Motor neuron (in vitro differentiated cells): ENCODE data around the gene PPRC1. TPM values are rescaled to one million over a fixed set of nuclear protein-coding genes. Genes with fewer than 3 reads are reported as not detected.
A peak's percentile ranks its signal among the peaks of the same experiment; 100 is the strongest.

Source experiments
- ATAC-seq, 8 experiments: fragments of 200-7000 bp; cut with Tn5 transposase; replicated peaks in 6 of 8; 2 replicates each; pipeline ENCODE4 v1.8.0; 2021; ENCODE audit warnings: mild to moderate bottlenecking in 8 of 8, moderate library complexity in 8 of 8
- H3K27ac ChIP-seq, 2 donors: fragments of 250-450 bp; sonication (Bioruptor Pico); 2 replicates each; pipeline ENCODE4 v1.9.0; 2021; ENCODE audit warnings: antibody characterized with exemption in 2 of 2, mild to moderate bottlenecking in 2 of 2, moderate library complexity in 1 of 2
- H3K4me1 ChIP-seq, 2 donors: fragments of 250-450 bp; sonication (Bioruptor Pico); replicated peaks in 1 of 2; 2 replicates each; pipeline ENCODE4 v1.6.1; 2021; ENCODE audit warnings: antibody characterized with exemption in 2 of 2, mild to moderate bottlenecking in 2 of 2, moderate library complexity in 1 of 2
- H3K4me3 ChIP-seq, 5 donors: fragments of 250-450 bp; sonication (Bioruptor Pico); 2 replicates each; pipeline ENCODE4 v1.9.0; 2021; ENCODE audit warnings: antibody characterized with exemption in 5 of 5, mild to moderate bottlenecking in 5 of 5, moderate library complexity in 4 of 5
- WGBS, 10 experiments: fragments of 450-650 bp; shearing (Covaris generic); methylation state at CpG; one replicate each; pipeline ENCODE4 v1.0.0; 2022; 5-methylcytosine and 5-hydroxymethylcytosine counted together
- in situ Hi-C, 9 experiments: fragments of 400-800 bp; cut with MboI; loops; one replicate each; pipeline ENCODE4 v1.15.0; 2021; ENCODE audit warnings: low sequenced_read_pairs in 9 of 9, low pct_unique_long_range_greater_than_20kb in 2 of 9; ENCODE audit not compliant: unreplicated experiment in 9 of 9
- total RNA-seq, 8 experiments: library from RNA; unstranded; fragments of 300-600 nt; gene quantifications; 2 replicates each; pipeline versions ENCODE4 v1.2.3 to v1.2.4, GENCODE V29; 2022

The PPRC1 gene
- total RNA-seq, 8 experiments from 2014 or later = 7.8 to 46.4 (median 15.3) TPM

- in situ Hi-C loops = no loop called here
- Histone ChIP-seq H3K27ac (no peak overlapping the region), H3K4me3 (no peak overlapping the region), H3K4me1 (no peaks in the 10 kb centered on the region)
- peak in 1 of 8 experiments; percentile 2 for ATAC-seq
- 60 to 93% (median 92%) methylated on average over 1 to 4 of the region's 4 CpGs; no CpG with 5 or more reads in 5 of the 10 experiments for WGBS, 10 experiments
Measured at GRCh38 chr10:102141583-102142107, 8.8 kb downstream of the PPRC1 start.

DNA sequence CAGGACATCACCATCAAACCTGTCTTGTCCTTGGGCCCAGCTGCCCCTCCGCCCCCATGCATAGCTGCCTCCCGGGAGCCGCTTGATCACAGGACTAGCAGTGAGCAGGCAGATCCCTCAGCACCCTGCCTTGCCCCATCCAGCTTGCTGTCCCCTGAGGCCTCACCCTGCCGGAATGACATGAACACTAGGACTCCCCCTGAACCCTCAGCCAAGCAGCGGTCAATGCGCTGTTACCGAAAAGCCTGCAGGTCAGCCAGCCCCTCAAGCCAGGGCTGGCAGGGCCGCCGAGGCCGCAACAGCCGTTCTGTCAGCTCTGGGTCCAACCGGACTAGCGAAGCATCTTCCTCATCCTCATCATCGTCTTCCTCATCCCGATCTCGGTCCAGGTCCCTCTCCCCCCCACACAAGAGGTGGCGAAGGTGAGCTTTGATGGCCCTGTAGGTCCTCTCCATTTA is 14.2 kb downstream of the PPRC1 start:
- H3K27ac ChIP-seq = no peak overlapping the region
- no peak for ATAC-seq
- no peaks in the 10 kb centered on the region for H3K4me1 ChIP-seq
- in situ Hi-C loops = no loop called here
- WGBS, 10 experiments = 93 to 100% (median 100%) methylated on average over 1 to 7 of the region's 17 CpGs; no CpG with 5 or more reads in 5 of the 10 experiments
- no peak overlapping the region for H3K4me3 ChIP-seq

DNA sequence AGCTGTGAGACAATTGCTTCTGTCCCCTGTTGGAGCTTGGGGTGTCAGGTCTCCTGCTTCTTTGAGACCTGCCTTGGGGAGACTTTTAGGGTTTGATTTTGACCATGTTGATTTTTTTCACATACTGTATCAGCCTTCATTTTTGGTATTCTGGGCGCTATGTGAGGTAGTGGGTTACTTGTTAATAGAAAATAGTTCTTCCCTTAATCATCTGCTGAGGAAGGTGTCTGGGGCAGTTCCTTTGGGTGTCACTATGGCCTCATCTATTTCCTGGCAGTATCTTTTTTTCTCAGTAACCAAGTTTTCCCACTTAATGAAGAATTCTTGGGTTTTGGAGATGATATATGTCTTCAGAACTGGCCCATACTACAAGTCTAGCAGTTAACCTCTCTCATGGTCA is 14.7 kb downstream of the PPRC1 start:
- no peak overlapping the region for H3K27ac ChIP-seq
- in situ Hi-C loops = no loop called here
- no peak for ATAC-seq
- no peak overlapping the region for H3K4me3 ChIP-seq
- 75 to 100% (median 100%) methylated on average over 1 of the region's 1 CpG; no CpG with 5 or more reads in 4 of the 10 experiments for WGBS, 10 experiments
- no peaks in the 10 kb centered on the region for H3K4me1 ChIP-seq

- in situ Hi-C loops = no loop called here
- H3K4me1 ChIP-seq = peaks cover 1 to 3% of the 10 kb centered on the region in 2 donors
- H3K4me3 ChIP-seq = no peak overlapping the region
- WGBS, 10 experiments = 86 to 100% (median 96%) methylated on average over 2 to 9 of the region's 13 CpGs; no CpG with 5 or more reads in 1 of the 10 experiments
- ATAC-seq = no peak
- H3K27ac ChIP-seq = no peak overlapping the region
Measured at GRCh38 chr10:102148275-102148674, 15.4 kb downstream of the PPRC1 start.

DNA sequence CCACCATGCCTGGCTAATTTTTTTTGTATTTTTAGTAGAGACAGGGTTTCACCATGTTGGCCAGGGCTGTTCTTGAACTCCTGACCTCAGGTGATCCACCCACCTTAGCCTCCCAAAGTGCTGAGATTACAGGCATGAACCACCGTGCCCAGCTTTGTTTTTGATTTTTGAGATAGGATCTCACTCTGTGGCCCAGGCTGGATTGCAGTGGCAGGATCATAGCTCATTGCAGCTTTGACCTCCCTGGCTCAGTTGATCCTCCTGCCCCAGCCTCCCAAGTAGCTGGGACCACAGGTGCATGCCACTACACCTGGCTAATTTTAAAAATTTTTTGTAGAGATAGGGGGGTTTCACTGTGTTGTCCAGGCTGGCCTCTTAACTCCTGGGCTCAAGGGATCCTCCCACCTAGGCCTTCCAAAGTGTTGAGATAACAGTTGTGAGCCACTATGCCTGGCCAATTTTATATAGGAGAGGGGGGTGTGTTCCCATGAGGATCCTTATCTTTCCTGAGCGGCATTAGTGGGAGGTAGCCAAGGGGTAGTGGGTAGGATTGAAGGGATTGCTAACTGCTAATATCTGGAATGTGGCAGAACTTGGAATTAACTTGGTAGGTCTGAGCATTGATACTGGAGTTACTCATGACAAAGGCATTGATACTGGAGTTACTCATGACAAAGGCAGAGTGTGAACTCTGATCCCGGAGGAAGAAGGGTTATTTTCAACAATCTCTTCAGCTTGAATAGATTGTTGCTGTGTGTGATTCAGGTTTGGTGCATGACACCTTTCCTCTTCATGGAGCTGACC is 18.3 kb downstream of the PPRC1 start:
- H3K27ac ChIP-seq = peak overlapping the region; percentile 8 to 72
- in situ Hi-C loops = no loop called here
- peaks cover 7 to 9% of the 10 kb centered on the region in 2 donors for H3K4me1 ChIP-seq
- peak overlapping the region in 4 of 5 donors; percentile 63 to 85 (median 75) for H3K4me3 ChIP-seq
- ATAC-seq = no peak
- 0 to 100% (median 49%) methylated on average over 1 to 2 of the region's 3 CpGs; no CpG with 5 or more reads in 3 of the 10 experiments for WGBS, 10 experiments

DNA sequence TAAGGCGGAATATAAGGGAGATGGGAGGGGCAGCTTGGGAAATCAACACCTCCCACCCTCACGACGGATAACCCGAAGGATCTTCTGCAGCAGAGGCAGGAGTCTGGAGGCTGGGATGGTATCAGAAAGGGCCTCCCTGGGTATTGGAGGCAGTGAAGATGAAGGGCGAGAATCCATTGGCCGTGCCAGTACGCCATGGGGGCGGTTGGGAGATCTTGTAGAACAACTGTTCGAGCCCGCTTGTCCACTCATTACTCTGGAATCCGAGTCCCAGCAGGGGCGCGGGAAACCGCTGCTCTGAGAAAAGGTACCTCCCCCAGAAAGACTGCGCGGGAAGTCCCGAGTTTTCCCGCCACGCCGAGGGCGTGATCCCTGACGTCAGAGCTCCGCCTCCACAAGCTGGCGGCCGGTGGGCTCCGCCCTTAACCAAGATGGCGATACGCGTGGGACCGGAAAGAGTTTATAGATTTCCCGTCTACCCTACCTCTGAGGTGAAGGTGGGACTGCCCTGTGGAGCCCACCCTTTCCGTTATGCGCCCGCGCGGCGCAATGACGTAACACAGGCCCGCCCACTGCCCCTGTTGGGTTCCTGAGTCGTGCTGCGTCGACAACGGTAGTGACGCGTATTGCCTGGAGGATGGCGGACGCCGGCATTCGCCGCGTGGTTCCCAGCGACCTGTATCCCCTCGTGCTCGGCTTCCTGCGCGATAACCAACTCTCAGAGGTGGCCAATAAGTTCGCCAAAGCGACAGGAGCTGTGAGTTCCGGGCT is 19.1 kb downstream of the PPRC1 start, which contains the start of gene NOLC1:
NOLC1 (plus strand) TSS at position 616 of the 771 bp plus-strand sequence; CDS start at position 638, 22 bp downstream.
- Histone ChIP-seq H3K4me1 (peaks cover 7 to 9% of the 10 kb centered on the region in 2 donors), H3K27ac (peak within 1 kb of the TSS; percentile 85 to 94), H3K4me3 (peak within 1 kb of the TSS; percentile 63 to 85 (median 72))
- in situ Hi-C loops = no loop called here
- peak; percentile 88 to 97 (median 96) for ATAC-seq
- 0 to 100% (median 6%) methylated on average over 1 to 25 of the region's 59 CpGs; no CpG with 5 or more reads in 2 of the 10 experiments for WGBS, 10 experiments

DNA sequence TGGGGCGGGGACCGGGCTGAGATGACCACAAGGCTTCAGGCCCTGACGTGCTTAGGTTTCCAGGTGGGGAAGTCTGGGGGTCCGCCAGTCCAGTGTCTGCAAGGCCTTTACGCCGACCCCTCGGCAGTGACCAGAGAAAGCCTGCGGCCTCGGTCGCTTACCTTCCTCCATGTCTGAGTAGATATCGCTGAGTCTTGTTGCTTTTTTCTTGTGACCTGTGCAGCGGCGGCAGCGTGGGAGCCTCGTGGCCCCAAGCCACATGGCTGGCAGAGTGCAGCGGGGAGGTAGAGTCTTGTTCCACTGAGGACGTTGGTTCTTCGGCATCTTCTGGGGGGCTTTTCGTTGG is 19.7 kb downstream of the PPRC1 start:
- H3K4me1 ChIP-seq = peaks cover 7 to 9% of the 10 kb centered on the region in 2 donors
- peak in 7 of 8 experiments; percentile 12 to 27 (median 24) for ATAC-seq
- WGBS, 10 experiments = 0 to 6% (median 0%) methylated on average over 1 to 7 of the region's 19 CpGs; no CpG with 5 or more reads in 4 of the 10 experiments
- in situ Hi-C loops = no loop called here
- H3K4me3 ChIP-seq = peak overlapping the region; percentile 63 to 85 (median 72)
- peak overlapping the region; percentile 85 to 94 for H3K27ac ChIP-seq

- Histone ChIP-seq H3K27ac (peak overlapping the region; percentile 85 to 94), H3K4me3 (peak overlapping the region; percentile 63 to 85 (median 72)), H3K4me1 (peaks cover 7 to 9% of the 10 kb centered on the region in 2 donors)
- ATAC-seq = no peak
- WGBS, 10 experiments = 0 to 52% (median 20%) methylated on average over 2 to 5 of the region's 5 CpGs
- in situ Hi-C loops = no loop called here
Measured at GRCh38 chr10:102153093-102153620, 20.3 kb downstream of the PPRC1 start.

DNA sequence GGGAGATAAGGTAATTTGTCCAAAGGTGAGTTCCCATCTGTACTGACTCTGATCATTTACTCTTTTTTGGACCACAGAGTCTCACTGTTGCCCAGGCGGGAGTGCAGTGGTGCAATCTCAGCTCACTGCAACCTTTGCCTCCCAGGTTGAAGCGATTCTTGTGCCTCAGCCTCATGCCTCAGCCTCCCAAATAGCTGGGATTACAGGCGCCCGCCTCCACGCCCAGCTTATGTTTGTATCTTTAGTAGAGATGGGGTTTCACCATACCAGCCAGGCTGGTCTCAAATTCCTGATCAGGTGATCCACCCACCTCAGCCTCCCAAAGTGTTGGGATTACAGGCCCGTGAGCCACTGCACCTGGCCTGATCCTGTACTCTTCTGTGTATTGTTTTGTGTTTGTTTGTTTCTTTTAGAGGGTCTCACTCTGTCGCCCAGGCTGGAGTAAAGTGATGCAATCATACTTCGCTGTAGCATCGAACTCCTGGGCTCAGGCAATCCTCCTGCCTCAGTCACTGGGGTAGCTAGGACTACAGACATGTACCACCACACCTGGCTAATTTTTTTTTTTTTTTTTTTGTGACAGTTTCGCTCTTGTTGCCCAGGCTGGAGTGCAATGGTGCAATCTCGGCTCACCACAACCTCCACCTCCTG is 21.8 kb downstream of the PPRC1 start:
- peaks cover 7 to 9% of the 10 kb centered on the region in 2 donors for H3K4me1 ChIP-seq
- WGBS, 10 experiments = 94 to 100% (median 96%) methylated on average over 1 to 11 of the region's 11 CpGs; no CpG with 5 or more reads in 4 of the 10 experiments
- ATAC-seq = no peak
- in situ Hi-C loops = no loop called here
- no peak overlapping the region for H3K27ac ChIP-seq
- no peak overlapping the region for H3K4me3 ChIP-seq

- 75 to 100% (median 86%) methylated on average over 1 to 3 of the region's 3 CpGs; no CpG with 5 or more reads in 4 of the 10 experiments for WGBS, 10 experiments
- no peak for ATAC-seq
- in situ Hi-C loops = no loop called here
- H3K4me3 ChIP-seq = no peak overlapping the region
- no peak overlapping the region for H3K27ac ChIP-seq
- H3K4me1 ChIP-seq = peaks cover 7 to 9% of the 10 kb centered on the region in 2 donors
Measured at GRCh38 chr10:102157224-102157623, 24.4 kb downstream of the PPRC1 start.

- WGBS, 10 experiments = 72 to 100% (median 88%) methylated on average over 1 to 3 of the region's 5 CpGs; no CpG with 5 or more reads in 5 of the 10 experiments
Measured at GRCh38 chr10:102159051-102159597, 26.3 kb downstream of the PPRC1 start.

DNA sequence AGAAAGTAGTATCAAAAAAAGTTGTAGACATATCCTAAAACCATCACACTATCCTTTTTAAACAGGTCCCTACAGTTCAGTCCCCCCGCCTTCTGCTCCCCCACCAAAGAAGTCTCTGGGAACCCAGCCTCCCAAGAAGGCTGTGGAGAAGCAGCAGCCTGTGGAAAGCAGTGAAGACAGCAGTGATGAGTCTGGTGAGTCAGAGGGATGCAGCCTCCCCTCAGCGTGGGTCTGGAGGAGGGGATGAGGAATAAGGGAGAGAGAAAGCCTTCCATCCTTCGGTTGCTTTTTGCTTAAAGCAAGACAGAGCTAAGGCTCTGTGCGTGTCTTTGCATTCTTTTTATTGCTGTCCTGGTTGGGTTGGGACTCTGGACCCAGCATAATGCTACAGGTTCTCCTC is 27.0 kb downstream of the PPRC1 start:
- ATAC-seq = peak in 4 of 8 experiments; percentile 4 to 18 (median 8)
- 60 to 100% (median 85%) methylated on average over 1 to 2 of the region's 4 CpGs; no CpG with 5 or more reads in 4 of the 10 experiments for WGBS, 10 experiments
- Histone ChIP-seq H3K4me3 (no peak overlapping the region), H3K27ac (no peak overlapping the region), H3K4me1 (no peaks in the 10 kb centered on the region)
- in situ Hi-C loops = no loop called here

More at GRCh38 chr10:102159051-102159597, 26.3 kb downstream of the PPRC1 start:
- Histone ChIP-seq H3K4me3 (no peak overlapping the region), H3K4me1 (no peaks in the 10 kb centered on the region), H3K27ac (no peak overlapping the region)
- ATAC-seq = peak in 1 of 8 experiments; percentile 12
- in situ Hi-C loops = no loop called here
